Measurements from ENCODE around the gene QKI.
"Not testable (repeated sequence)": the region's sequence is repeated elsewhere in the genome, so short reads cannot be mapped to it uniquely, and the experiment has no call there.

Gene QKI

GRCh38 chr6:163432300-163432699 is 17.8 kb downstream of the QKI start:
- no peak for DNase-seq (ENCODE audit: low read depth, low spot score)
- H3K4me3 ChIP-seq (ENCODE audit: low read length), result no peak overlapping the region

GRCh38 chr6:163433486-163433885 is 19.0 kb downstream of the QKI start:
- not testable (repeated sequence) for DNase-seq (ENCODE audit: low read depth, low spot score)

GRCh38 chr6:163435023-163435422 is 20.5 kb downstream of the QKI start:
- no peak for DNase-seq (ENCODE audit: low read depth, low spot score)
- no peak overlapping the region for H3K4me3 ChIP-seq (ENCODE audit: low read length)

More at GRCh38 chr6:163433486-163433885, 19.0 kb downstream of the QKI start:
- not testable (repeated sequence) for H3K4me3 ChIP-seq (ENCODE audit: low read length)

DNA sequence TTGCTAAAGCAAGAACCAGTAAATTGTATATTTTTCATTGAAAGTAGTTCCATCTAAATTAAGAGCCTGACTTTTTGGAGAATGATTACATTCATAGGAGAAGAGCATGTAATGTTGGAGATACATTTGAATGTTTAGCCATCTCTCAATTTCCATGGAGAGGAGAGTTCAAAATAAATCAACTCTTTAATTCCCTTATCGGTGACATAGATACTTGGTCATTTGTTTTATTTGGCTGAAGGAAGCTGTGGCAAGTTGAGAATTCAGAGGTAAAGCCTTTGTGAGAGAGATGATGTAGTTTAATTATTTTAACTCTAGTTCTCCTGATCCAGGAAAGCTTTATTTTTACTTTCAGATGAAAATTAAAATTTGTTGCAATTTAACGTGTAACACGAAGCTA is 22.3 kb downstream of the QKI start:
- no peak overlapping the region for H3K4me3 ChIP-seq (ENCODE audit: low read length)
- DNase-seq (ENCODE audit: low read depth, low spot score), result no peak

GRCh38 chr6:163437466-163437865 is 22.9 kb downstream of the QKI start:
- DNase-seq (ENCODE audit: low read depth, low spot score), result no peak
- no peak overlapping the region for H3K4me3 ChIP-seq (ENCODE audit: low read length)

DNA sequence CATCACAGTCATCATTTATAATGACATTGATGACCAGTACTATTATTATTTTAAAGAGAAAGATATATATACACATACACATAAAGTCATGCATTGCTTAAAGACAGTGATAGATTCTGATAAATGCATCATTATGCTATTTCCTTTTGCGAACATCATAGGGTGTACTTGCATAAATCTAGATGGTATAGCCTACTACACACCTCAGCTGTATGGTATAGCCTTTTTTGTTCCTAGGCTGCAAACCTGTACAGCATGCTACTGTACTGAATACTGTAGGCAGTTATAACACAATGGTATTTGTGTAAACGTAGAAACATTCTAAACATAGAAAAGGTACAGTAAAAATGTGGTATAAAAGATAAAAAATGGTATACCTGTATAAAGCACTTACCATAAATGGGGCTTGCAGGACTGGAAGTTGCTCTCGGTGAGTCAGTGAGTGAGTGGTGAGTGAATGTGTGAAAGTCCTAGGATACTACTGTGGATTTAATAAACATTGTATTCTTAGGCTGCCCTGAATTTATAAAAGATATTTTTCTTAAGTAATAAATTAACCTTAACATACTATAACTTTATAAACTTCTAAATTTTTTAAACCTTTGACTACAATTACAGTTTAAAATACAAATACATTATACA is 23.9 kb downstream of the QKI start:
- DNase-seq (ENCODE audit: low read depth, low spot score), result no peak
- H3K4me3 ChIP-seq (ENCODE audit: low read length), result no peak overlapping the region

GRCh38 chr6:163438940-163439335 is 24.4 kb downstream of the QKI start:
- no peak for DNase-seq (ENCODE audit: low read depth, low spot score)

GRCh38 chr6:163439390-163439789 is 24.9 kb downstream of the QKI start:
- H3K4me3 ChIP-seq (ENCODE audit: low read length), result not testable (repeated sequence)

More at GRCh38 chr6:163438940-163439335, 24.4 kb downstream of the QKI start:
- H3K4me3 ChIP-seq (ENCODE audit: low read length), result no peak overlapping the region

GRCh38 chr6:163439997-163440396 is 25.5 kb downstream of the QKI start:
- H3K4me3 ChIP-seq (ENCODE audit: low read length), result no peak overlapping the region
- no peak for DNase-seq (ENCODE audit: low read depth, low spot score)

More at GRCh38 chr6:163439390-163439789, 24.9 kb downstream of the QKI start:
- not testable (repeated sequence) for DNase-seq (ENCODE audit: low read depth, low spot score)

- no peak for DNase-seq (ENCODE audit: low read depth, low spot score)
Observed at GRCh38 chr6:163442336-163442735, 27.8 kb downstream of the QKI start.

DNA sequence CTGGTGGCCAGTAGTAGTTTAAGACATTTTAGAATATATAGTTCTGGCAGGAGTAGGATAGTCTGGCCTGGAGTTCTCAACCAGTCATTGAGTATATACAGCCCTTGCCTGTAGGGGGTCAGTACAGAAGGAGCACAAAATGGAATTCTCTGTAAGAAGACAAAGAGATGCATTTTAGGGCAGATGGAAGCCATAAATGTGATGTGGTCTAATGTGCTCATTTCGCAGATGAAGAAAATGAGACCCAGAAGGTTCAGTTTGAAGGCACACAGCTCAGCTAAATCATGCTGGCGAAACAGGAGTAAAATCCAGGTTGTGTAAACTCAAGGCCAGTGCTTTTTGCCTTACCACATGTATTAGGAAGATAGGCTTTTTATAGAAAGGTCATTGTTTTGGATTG is 29.6 kb downstream of the QKI start:
- H3K4me3 ChIP-seq (ENCODE audit: low read length), result no peak overlapping the region
- DNase-seq (ENCODE audit: low read depth, low spot score), result no peak

More at GRCh38 chr6:163442336-163442735, 27.8 kb downstream of the QKI start:
- no peak overlapping the region for H3K4me3 ChIP-seq (ENCODE audit: low read length)

DNA sequence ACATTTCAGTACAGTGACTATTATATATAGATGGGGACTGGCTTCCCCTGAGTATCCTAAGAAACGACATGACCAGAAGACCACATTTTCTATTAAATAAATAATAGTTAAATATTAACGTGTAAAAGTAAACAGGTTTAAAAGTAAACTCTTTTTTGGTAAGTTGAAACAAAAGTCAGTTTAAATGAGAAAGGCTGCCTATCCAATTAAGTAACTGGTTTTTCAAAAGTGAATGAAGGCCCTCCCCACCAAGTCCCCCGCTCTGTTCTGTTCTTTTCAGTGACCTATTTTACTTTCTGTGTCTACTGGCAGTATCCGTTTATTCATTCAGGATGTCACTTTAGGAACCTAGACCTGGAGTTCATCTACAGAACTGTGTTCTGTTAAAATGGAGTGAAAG is 32.0 kb downstream of the QKI start:
- DNase-seq (ENCODE audit: low read depth, low spot score), result no peak
- H3K4me3 ChIP-seq (ENCODE audit: low read length), result no peak overlapping the region

DNA sequence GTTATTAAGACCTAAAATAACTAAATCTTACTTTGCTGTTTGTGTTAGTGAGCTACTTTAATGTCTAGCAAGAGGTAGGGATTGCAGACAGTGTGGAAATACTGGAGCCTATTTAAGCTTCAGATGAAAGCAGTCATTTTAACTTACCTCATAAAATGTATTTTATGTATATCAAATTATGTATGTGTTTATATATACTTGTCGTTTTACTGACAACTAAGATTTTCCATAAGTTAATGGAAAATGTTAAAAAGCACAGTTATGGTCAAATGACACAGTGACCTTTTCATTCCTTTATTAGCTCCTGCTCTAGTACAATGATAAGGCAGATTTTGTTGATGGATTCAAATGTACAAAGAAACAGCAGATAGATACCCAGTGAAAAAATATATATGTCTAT is 34.6 kb downstream of the QKI start:
- no peak for DNase-seq (ENCODE audit: low read depth, low spot score)
- H3K4me3 ChIP-seq (ENCODE audit: low read length), result no peak overlapping the region

DNA sequence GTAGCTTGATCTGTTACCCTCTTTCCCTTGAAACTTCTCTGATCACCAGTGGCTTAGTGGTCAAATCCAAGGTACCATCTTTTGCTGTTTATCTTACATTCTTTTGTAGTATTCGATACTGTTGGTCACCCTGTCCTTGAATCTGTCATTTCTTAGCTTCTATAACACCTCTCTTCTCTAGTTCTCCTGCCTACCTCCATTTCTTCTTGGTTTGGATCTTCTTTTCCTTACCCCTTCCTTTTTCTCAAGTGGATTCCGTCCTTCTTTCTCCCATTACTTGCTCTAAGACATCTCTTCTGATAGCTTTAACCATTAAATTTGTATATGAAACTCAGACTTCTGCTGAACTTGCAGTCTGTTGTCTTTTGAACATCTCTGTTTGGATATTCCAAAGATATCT is 39.9 kb downstream of the QKI start:
- DNase-seq (ENCODE audit: low read depth, low spot score), result no peak

DNA sequence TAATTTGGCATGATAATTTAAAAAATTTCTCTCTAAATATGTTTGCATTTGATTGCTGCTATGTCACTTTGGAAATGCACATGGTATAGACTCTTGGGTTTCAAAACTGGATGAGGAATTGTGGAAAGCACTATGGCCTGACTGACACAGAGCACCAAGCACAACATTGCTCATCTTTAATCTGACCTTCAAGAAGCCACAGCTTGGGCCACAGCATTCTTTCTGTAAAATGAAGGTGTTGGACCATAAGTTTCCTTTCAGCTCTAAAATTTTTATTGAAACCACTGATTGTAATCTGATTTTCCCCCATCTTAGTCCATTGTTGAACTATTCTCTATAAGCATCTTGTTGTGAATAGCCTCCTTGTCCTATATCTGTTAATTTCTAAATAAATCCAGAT is 41.0 kb downstream of the QKI start:
- no peak for DNase-seq (ENCODE audit: low read depth, low spot score)

More for the DNA sequence above, 39.9 kb downstream of the QKI start:
- H3K4me3 ChIP-seq (ENCODE audit: low read length), result no peak overlapping the region

DNA sequence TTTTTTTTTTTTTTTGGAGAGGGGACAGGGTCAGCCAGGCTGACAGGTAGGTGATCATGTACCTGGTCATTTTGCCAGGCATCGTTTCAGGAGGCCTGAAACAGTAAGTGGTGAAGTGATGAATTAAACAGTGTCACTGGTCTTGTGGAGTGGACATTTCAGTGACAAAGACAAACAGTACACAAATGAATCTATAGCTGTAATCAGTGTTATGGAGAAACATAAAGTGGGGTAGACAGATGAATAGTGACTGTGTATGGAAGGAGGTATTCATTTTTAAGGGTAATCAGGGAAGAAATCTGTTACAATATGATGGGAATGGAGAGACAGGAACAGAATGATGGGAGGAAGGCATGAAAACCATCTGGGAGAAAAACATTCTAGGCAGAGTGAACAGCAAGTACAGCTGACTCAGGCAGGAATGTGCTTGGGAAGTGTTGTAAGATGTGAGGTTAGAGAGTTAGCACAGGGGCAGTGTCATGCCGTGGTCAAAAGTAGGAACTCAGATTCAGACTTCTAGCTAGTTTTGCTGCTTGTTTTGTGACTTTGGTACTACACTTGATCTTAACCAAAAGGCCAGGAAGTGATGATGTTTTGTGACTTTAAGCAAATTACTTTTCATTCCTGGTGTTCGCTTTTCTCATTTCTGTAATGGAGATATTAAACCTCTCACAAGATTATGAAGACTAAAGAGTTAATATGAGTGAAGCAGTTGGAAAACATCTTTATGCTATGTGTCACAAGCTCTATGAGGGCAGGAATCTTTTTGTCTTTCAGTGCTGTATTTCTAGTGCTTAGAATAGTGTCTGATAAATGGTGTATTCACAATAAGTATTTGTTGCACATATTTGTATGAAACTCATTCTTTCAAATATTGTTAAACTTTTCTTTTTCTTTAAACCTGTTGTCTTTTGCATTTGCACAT is 43.4 kb downstream of the QKI start:
- H3K4me3 ChIP-seq (ENCODE audit: low read length), result no peak overlapping the region
- DNase-seq (ENCODE audit: low read depth, low spot score), result no peak

More for the DNA sequence above, 41.0 kb downstream of the QKI start:
- H3K4me3 ChIP-seq (ENCODE audit: low read length), result no peak overlapping the region

GRCh38 chr6:163459007-163459406 is 44.5 kb downstream of the QKI start:
- no peak for DNase-seq (ENCODE audit: low read depth, low spot score)
- no peak overlapping the region for H3K4me3 ChIP-seq (ENCODE audit: low read length)

GRCh38 chr6:163459536-163459935 is 45.0 kb downstream of the QKI start:
- H3K4me3 ChIP-seq (ENCODE audit: low read length), result no peak overlapping the region
- no peak for DNase-seq (ENCODE audit: low read depth, low spot score)

GRCh38 chr6:163460307-163460782 is 45.8 kb downstream of the QKI start:
- H3K4me3 ChIP-seq (ENCODE audit: low read length), result peak overlapping the region; percentile 47
- DNase-seq (ENCODE audit: low read depth, low spot score), result peak; percentile 15

GRCh38 chr6:163461696-163462095 is 47.2 kb downstream of the QKI start:
- DNase-seq (ENCODE audit: low read depth, low spot score), result no peak
- H3K4me3 ChIP-seq (ENCODE audit: low read length), result no peak overlapping the region

All from Jurkat, Clone E6-1 (cell line).